ENCODE data around the gene ZNF423. TPM values are rescaled to one million over a fixed set of nuclear protein-coding genes. Genes with fewer than 3 reads are reported as not detected.

Gene ZNF423
- total RNA-seq, 2 experiments from 2014 or later = not detected

GRCh38 chr16:49750341-49751000 lies 105.4 kb downstream of the ZNF423 start:
- Mint-ChIP-seq H3K4me3 (no peak overlapping the region), H3K9me3 (no peaks in the 10 kb centered on the region), H3K36me3 (ENCODE audit: low read depth) (no peaks in the 10 kb centered on the region), H3K27me3 (peaks cover 20% of the 10 kb centered on the region), H3K27ac (no peak overlapping the region), H3K4me1 (peaks cover 5% of the 10 kb centered on the region)
- CTCF ChIA-PET = no interaction called here
- no peak for DNase-seq
- POLR2A ChIA-PET = no interaction called here

- CTCF ChIA-PET = no interaction called here
- DNase-seq = no peak
These were observed 106.1 kb downstream of the ZNF423 start for GRCh38 chr16:49749816-49750215.

DNA sequence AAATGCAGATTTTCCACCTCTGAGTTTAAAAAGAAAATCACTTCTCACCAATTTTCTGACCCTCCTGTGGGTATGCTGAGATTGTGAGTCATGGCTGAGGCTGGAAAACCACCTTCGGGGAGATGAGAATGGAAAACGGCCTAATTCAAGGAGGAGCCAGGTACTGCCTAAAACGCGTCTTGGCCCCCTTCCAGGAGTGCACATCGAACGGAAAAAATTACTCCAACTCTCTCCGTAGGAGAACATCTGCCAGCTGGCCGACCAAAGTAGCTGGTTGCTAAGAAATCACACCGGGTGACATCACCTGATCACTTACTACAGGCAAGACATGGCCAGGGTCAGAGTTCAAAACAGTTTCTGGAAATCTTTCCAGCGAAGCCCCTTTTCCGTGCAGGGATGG lies 107.6 kb downstream of the ZNF423 start:
- no peak for DNase-seq
- peaks cover 5% of the 10 kb centered on the region for H3K27me3 Mint-ChIP-seq
- no peak overlapping the region for H3K27ac Mint-ChIP-seq
- H3K4me3 Mint-ChIP-seq = no peak overlapping the region
- POLR2A ChIA-PET = no interaction called here
- no peaks in the 10 kb centered on the region for H3K9me3 Mint-ChIP-seq
- H3K4me1 Mint-ChIP-seq = no peaks in the 10 kb centered on the region
- H3K36me3 Mint-ChIP-seq (ENCODE audit: low read depth) = no peaks in the 10 kb centered on the region
- CTCF ChIA-PET = no interaction called here

More at GRCh38 chr16:49749816-49750215, 106.1 kb downstream of the ZNF423 start:
- Mint-ChIP-seq H3K9me3 (no peaks in the 10 kb centered on the region), H3K4me3 (no peak overlapping the region), H3K27ac (no peak overlapping the region), H3K27me3 (peaks cover 13% of the 10 kb centered on the region), H3K4me1 (peaks cover 2% of the 10 kb centered on the region), H3K36me3 (ENCODE audit: low read depth) (no peaks in the 10 kb centered on the region)
- POLR2A ChIA-PET = no interaction called here

- Mint-ChIP-seq H3K4me3 (no peak overlapping the region), H3K9me3 (no peaks in the 10 kb centered on the region), H3K4me1 (no peaks in the 10 kb centered on the region), H3K36me3 (ENCODE audit: low read depth) (no peaks in the 10 kb centered on the region), H3K27me3 (peaks cover under 1% of the 10 kb centered on the region), H3K27ac (no peak overlapping the region)
- ChIA-PET CTCF (no interaction called here), POLR2A (no interaction called here)
- DNase-seq = no peak
These were observed 108.3 kb downstream of the ZNF423 start for GRCh38 chr16:49747654-49748053.

DNA sequence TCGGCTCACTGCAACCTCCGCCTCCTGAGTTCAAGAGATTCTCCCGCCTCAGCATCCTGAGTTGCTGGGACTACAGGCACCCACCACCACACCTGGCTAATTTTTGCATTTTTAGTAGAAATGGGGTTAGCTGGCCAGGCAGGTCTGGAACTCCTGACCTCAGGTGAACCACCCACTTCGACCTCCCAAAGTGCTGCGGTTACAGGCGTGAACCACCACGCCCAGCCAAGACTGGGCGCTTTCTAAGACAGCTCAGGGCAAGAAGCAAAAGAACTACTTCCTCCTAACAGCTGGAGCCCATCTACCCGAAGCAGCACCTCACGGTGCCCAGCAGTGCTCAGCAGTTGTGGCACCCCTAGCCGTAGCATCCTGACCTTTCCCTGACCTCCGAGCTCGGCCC lies 109.4 kb downstream of the ZNF423 start:
- POLR2A ChIA-PET = no interaction called here
- no peaks in the 10 kb centered on the region for H3K9me3 Mint-ChIP-seq
- no peaks in the 10 kb centered on the region for H3K36me3 Mint-ChIP-seq (ENCODE audit: low read depth)
- no peaks in the 10 kb centered on the region for H3K4me1 Mint-ChIP-seq
- DNase-seq = no peak
- CTCF ChIA-PET = no interaction called here
- H3K27me3 Mint-ChIP-seq = no peaks in the 10 kb centered on the region
- H3K4me3 Mint-ChIP-seq = no peak overlapping the region
- no peak overlapping the region for H3K27ac Mint-ChIP-seq

- H3K4me3 Mint-ChIP-seq = no peak overlapping the region
- CTCF ChIA-PET = no interaction called here
- DNase-seq = no peak
- H3K27me3 Mint-ChIP-seq = no peaks in the 10 kb centered on the region
- H3K9me3 Mint-ChIP-seq = no peaks in the 10 kb centered on the region
- H3K27ac Mint-ChIP-seq = no peak overlapping the region
- H3K36me3 Mint-ChIP-seq (ENCODE audit: low read depth) = no peaks in the 10 kb centered on the region
- POLR2A ChIA-PET = no interaction called here
- no peaks in the 10 kb centered on the region for H3K4me1 Mint-ChIP-seq
These were observed 110.6 kb downstream of the ZNF423 start for GRCh38 chr16:49745311-49745747.

DNA sequence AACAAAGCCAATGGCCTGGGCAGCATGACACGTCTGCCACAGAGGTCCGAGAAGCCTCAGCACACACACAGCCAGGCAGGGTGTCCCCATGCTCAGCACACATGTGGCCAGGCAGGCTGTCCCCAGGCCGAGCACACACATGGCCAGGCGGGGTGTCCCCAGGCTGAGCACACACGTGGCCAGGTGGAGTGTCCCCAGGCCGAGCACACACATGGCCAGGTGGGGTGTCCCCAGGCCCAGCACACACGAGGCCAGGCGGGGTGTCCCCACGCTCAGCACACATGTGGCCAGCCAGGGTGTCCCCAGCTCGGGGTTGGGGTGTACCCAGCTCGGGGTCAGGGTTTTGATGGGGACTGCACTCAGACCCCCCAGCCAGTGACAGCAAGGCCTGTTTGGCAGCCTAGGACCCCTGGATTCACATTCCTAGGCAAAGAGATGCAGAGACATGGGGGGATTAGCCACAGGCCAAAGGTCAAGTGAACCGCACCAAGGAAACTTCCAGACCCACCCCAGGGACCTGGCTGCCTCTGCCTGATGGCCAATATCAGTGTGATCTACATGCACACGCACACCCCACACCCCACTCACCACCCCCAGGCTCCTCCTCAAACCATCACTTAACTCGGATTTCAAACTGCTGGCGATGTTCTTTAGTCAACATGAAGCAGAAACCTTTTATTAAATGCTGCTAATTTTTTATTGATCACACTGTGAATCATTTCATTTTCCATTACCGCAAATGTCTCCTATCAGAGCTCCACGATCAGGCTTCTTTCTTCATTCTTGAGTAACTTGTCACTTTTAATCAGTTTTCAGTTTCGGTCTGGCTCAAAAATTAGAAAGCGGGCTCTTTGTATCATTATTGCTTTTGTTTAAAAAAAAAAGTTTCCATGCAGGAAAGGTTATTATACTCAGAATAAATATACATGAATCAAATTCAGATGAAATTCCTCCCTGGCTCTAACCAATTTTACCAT lies 111.4 kb downstream of the ZNF423 start:
- no peaks in the 10 kb centered on the region for H3K36me3 Mint-ChIP-seq (ENCODE audit: low read depth)
- H3K27me3 Mint-ChIP-seq = no peaks in the 10 kb centered on the region
- no peak overlapping the region for H3K27ac Mint-ChIP-seq
- CTCF ChIA-PET = no interaction called here
- H3K4me3 Mint-ChIP-seq = no peak overlapping the region
- POLR2A ChIA-PET = no interaction called here
- no peaks in the 10 kb centered on the region for H3K9me3 Mint-ChIP-seq
- H3K4me1 Mint-ChIP-seq = no peaks in the 10 kb centered on the region
- DNase-seq = no peak

DNA sequence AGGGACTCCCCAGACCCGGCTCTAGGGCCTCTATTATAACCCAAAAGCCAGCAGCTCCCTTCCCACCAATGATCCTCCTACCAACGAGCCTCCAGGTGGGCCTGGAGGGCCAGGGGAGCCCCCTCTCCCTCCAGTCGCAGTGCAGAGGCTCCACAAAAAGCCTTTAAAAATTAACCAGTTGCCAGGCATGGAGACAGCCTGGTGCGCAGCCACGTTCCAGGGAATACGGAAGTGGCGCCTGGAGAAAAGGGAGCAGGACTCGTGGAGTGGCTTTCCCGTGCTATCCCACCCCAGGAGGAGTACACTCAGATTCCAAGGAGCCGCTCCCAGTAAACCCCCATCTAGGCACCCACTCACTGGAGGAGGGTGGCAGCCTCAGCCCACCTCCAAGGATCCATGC lies 112.3 kb downstream of the ZNF423 start:
- Mint-ChIP-seq H3K9me3 (no peaks in the 10 kb centered on the region), H3K27ac (no peak overlapping the region), H3K4me1 (no peaks in the 10 kb centered on the region), H3K36me3 (ENCODE audit: low read depth) (no peaks in the 10 kb centered on the region), H3K27me3 (no peaks in the 10 kb centered on the region), H3K4me3 (no peak overlapping the region)
- POLR2A ChIA-PET = no interaction called here
- CTCF ChIA-PET = no interaction called here
- DNase-seq = no peak

GRCh38 chr16:49743203-49743464 lies 112.8 kb downstream of the ZNF423 start:
- H3K4me3 Mint-ChIP-seq = no peak overlapping the region

DNA sequence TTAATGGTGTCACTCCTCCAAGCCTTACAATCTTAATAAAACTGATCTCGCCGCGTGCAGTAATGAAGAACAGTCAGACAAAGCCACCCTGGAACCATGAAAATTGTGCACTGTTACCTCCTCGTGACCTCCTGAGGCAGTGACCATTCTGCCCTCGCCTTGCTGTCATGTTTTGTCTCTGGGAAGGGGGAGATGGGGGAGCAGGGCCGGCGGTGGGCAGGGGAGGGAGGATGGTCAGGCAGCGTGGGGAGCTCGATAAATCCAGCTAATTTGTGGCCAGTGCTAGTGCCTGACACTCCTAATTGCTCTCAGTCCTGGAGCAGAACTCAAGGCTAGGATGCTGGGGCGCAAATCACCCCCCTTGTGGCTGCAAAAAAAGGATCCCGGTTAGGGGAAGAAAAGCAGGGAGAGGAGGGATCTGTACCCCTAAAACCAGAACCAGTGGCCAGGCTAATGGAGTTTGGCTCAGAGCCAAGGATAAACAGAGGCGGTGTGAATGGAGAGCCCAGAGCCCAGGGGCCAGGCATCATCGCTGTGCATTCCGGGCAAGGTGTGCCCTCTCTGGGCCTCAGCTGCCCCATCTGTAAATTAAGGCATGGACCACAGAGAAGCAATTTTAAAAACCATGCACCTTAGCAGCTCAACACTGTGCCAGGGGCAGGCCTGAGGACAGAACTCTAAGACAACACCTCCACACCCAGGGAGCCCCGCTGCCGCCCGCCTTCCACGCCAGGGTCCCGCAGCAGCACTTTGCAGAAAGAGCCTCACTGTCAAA lies 113.3 kb downstream of the ZNF423 start:
- H3K27ac Mint-ChIP-seq = no peak overlapping the region
- ChIA-PET POLR2A (no interaction called here), CTCF (no interaction called here)
- no peak for DNase-seq
- H3K4me3 Mint-ChIP-seq = no peak overlapping the region
- H3K4me1 Mint-ChIP-seq = no peaks in the 10 kb centered on the region
- no peaks in the 10 kb centered on the region for H3K36me3 Mint-ChIP-seq (ENCODE audit: low read depth)
- H3K27me3 Mint-ChIP-seq = no peaks in the 10 kb centered on the region
- no peaks in the 10 kb centered on the region for H3K9me3 Mint-ChIP-seq

More at GRCh38 chr16:49743203-49743464, 112.8 kb downstream of the ZNF423 start:
- Mint-ChIP-seq H3K36me3 (ENCODE audit: low read depth) (no peaks in the 10 kb centered on the region), H3K9me3 (no peaks in the 10 kb centered on the region), H3K27ac (no peak overlapping the region), H3K27me3 (no peaks in the 10 kb centered on the region), H3K4me1 (no peaks in the 10 kb centered on the region)
- POLR2A ChIA-PET = no interaction called here
- CTCF ChIA-PET = no interaction called here
- no peak for DNase-seq

- DNase-seq = no peak
- Mint-ChIP-seq H3K4me1 (no peaks in the 10 kb centered on the region), H3K4me3 (no peak overlapping the region), H3K9me3 (no peaks in the 10 kb centered on the region), H3K27me3 (no peaks in the 10 kb centered on the region), H3K36me3 (ENCODE audit: low read depth) (no peaks in the 10 kb centered on the region), H3K27ac (no peak overlapping the region)
- ChIA-PET POLR2A (no interaction called here), CTCF (no interaction called here)
These were observed 115.7 kb downstream of the ZNF423 start for GRCh38 chr16:49740256-49740655.

GRCh38 chr16:49739381-49739780 lies 116.5 kb downstream of the ZNF423 start:
- Mint-ChIP-seq H3K27ac (no peak overlapping the region), H3K36me3 (ENCODE audit: low read depth) (no peaks in the 10 kb centered on the region), H3K27me3 (no peaks in the 10 kb centered on the region), H3K4me1 (no peaks in the 10 kb centered on the region), H3K4me3 (no peak overlapping the region), H3K9me3 (no peaks in the 10 kb centered on the region)
- DNase-seq = no peak
- CTCF ChIA-PET = no interaction called here
- POLR2A ChIA-PET = no interaction called here

- H3K4me1 Mint-ChIP-seq = no peaks in the 10 kb centered on the region
- DNase-seq = no peak
- no peak overlapping the region for H3K27ac Mint-ChIP-seq
- H3K27me3 Mint-ChIP-seq = no peaks in the 10 kb centered on the region
- POLR2A ChIA-PET = no interaction called here
- no peaks in the 10 kb centered on the region for H3K9me3 Mint-ChIP-seq
- CTCF ChIA-PET = no interaction called here
- no peak overlapping the region for H3K4me3 Mint-ChIP-seq
- H3K36me3 Mint-ChIP-seq (ENCODE audit: low read depth) = no peaks in the 10 kb centered on the region
These were observed 117.1 kb downstream of the ZNF423 start for GRCh38 chr16:49738832-49739231.

Measured in activated CD4-positive, alpha-beta memory T cell treated with anti-CD3 and anti-CD28 coated beads, Interleukin-2, amount 10 ng/mL, durations not matched to agents 7 days and 5 days (primary cell).